GM21737 (cell line): Measurements from ENCODE around the gene MVD.
"Not testable (repeated sequence)": the region's sequence is repeated elsewhere in the genome, so short reads cannot be mapped to it uniquely, and the experiment has no call there.

Experiments
- ATAC-seq: cut with Tn5 transposase; IDR thresholded peaks from one replicate; pipeline ENCODE4 v1.9.1; 2021; ENCODE audit warnings: mild to moderate bottlenecking, moderate library complexity; ENCODE audit not compliant: unreplicated experiment

Gene MVD

GRCh38 chr16:88684569-88685155 is 21.8 kb upstream of the MVD start:
- no peak for ATAC-seq

- peak; percentile 54 for ATAC-seq
Measured at GRCh38 chr16:88681709-88682451, 19.0 kb upstream of the MVD start.

GRCh38 chr16:88681084-88681680 is 18.3 kb upstream of the MVD start:
- ATAC-seq: peak; percentile 22

DNA sequence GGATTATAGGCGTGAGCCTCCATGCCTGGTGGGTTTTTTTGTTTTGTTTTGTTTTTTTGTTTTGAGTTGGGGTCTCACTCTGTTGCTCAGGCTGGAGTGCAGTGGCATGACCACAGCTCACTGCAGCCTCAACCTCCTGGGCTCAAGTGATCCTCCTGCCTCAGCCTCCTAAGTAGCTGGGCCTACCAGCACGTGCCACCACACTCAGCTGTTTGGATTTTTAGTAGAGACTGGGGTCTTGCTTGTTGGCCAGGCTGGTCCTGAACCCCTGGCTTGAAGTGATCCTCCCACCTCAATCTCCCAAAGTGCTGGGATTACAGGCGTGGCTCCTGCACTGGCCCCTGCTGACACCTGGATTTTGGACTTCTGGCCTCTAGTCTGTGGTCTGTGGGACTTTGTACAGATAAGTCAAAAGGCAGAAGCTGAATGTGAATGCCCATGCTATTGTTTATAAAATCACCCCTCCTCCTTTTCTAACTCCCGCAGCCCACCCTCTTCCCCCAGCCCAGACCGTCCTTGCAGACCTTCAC is 17.7 kb upstream of the MVD start:
- no peak for ATAC-seq

- ATAC-seq: no peak
Measured at GRCh38 chr16:88678224-88678979, 15.5 kb upstream of the MVD start.

GRCh38 chr16:88677721-88678120 is 14.8 kb upstream of the MVD start:
- no peak for ATAC-seq

- ATAC-seq: no peak
Measured at GRCh38 chr16:88676502-88677242, 13.8 kb upstream of the MVD start.

DNA sequence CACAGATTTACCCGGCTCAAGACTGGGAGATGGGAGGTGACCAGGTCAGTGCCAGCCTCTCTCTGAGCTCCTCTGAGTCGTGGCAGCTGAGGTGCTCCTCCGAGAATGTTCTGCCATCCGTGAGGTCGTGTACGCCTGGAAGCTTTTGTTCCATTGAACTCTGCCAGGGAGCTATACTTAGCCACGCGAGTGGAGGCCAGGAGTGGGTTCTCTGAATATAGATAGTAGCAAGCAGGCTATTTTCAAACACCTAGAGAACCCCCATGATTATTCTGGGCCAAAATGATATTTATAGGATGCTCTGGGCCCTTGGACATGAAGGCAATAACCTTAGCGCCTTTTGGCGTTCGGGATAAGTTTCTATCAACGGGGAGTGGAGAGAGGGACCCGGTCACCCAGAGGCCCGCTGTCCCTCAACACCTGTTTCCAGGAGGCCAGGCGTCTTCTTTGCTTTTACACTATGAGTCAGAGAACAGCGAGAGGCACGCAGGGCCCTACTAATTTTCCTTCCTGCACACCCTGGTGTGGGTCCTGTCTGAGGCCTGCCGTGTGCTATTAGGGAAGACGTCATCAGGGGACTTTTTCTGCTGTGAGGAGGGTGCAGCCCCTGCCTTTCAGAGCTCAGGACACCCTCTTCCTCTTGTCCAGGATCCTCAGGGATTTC is 11.0 kb upstream of the MVD start:
- no peak for ATAC-seq

DNA sequence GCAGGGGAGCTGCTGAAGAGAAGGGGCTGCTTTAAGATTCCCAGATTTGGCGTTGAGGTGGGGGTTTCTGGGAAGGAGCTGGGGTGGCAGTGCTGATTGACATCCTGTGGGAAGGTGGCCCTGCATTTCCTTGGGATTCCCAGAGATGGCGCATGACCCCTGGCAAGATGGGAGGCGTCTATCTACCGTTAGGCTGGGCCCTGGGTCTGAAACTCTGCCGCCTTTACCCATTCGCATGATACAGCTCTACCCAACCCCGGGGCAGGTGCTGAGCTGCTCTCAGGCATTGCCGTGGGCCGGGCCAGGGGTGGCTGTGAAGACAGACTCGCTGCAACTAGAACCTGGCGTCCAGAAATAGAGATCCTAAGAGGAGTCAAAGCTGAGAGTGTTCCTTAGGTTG is 9.9 kb upstream of the MVD start:
- ATAC-seq: no peak

DNA sequence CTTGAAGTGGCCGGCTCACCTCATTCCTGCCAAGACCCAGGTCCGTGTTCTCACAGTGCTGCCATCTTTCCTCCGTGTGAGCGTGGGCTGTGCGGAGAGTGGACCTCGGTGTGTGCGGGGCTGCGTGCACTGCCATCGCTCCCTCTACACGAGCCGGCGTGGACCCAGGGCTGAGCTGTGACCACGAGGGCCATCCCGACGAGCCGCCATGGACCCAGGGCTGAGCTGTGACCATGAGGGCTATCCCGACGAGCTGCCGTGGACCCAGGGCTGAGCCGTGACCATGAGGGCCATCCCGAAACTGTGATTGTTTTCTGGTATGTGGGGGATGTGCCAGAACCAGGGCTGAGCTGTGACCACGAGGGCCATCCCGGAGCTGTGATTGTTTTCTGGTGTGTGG is 8.9 kb upstream of the MVD start:
- no peak for ATAC-seq

GRCh38 chr16:88669980-88670379 is 7.1 kb upstream of the MVD start:
- no peak for ATAC-seq

- ATAC-seq: not testable (repeated sequence)
Measured at GRCh38 chr16:88669493-88669892, 6.6 kb upstream of the MVD start.

GRCh38 chr16:88667461-88667860 is 4.6 kb upstream of the MVD start:
- ATAC-seq: no peak

- no peak for ATAC-seq
Measured at GRCh38 chr16:88665570-88665969, 2.7 kb upstream of the MVD start.

DNA sequence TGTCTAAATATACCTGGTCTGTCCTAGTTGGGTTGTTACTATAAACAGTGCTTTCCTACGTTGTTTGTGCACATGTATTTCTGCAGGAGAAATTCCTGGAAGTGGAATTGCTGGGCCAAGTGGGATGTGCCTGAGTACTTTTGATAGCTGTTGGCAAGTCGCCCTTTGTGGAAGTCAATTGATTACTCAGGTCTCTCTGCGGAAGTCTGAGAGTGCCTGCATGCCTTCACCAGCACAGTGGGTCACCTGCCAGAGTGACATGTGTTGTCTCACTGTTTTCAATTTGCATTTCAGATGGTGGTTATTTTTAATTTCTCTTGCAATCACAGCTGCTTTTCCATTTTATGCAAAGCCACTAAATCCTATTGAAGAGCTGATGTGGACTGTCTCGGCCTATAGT is 2.3 kb upstream of the MVD start:
- no peak for ATAC-seq

DNA sequence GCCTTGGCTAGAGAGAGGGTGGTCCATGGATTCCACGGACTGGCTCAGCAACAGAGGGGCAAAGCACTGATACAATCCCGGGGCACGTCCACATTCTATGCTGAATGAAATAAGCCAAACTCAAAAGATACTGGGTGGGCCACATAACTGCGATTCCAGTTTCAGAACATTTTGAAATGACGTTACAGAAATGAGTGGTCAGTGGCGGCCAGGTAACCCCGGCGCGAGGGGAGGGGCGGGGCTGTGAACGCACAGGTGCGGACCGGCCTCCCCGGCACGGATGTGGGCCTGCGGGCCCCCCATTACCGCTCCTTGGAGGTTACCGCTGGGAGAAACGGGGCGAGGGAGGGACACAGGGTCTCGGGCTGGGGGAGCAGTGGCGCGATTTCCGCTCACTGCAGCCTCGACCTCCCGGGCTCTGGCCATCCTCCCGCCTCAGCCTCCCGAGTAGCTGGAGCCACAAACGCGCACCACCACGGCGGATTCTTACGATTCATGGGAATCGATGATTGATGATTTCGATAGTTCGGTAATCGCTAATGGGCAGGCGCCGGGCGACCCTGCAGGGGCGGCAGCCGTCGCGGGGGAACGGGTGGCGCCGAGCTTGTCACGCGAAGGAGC is 559 bp downstream of the MVD start:
- ATAC-seq: peak; percentile 1

GRCh38 chr16:88661468-88661867 is 1.4 kb downstream of the MVD start:
- ATAC-seq: no peak

DNA sequence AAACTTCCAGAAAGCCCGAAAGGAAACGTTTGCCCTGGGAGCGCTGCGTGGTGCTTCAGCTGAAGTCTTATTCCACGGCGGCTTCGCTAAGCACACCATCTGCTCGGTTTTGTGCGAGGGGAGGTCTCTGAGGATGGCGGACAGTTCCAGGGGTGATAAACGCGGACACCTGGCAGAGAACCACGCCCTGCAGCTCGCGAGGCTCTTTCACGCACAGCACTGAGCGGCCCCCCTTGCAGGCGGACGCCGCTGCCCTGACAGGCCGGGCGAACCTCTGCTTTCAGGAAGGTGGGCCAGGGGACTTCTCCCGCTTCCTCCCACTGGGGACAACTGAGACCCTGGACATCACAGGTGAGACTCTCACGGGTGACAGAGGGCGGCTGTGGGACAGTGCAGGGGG is 3.7 kb downstream of the MVD start:
- no peak for ATAC-seq

- no peak for ATAC-seq
Measured at GRCh38 chr16:88658714-88659113, 4.2 kb downstream of the MVD start.

GRCh38 chr16:88657371-88657770 is 5.5 kb downstream of the MVD start:
- ATAC-seq: no peak
